M059J (cell line): ENCODE data around the gene MCC. TPM values are rescaled to one million over a fixed set of nuclear protein-coding genes. Genes with fewer than 3 reads are reported as not detected.
A peak's percentile ranks its signal among the peaks of the same experiment; 100 is the strongest.

Experiments
- DNase-seq: peaks from one replicate; pipeline ENCODE4 v3.0.0-alpha.2; 2012; ENCODE audit warnings: low read depth
- total RNA-seq: library from RNA; depleted of rRNA; stranded (reverse); fragments of >200 nt; shearing (Covaris generic); gene quantifications from 2 replicates; pipeline ENCODE4 v1.2.3, GENCODE V29; 2014

The MCC gene
- total RNA-seq, 1 experiment from 2014 or later = 4.6 TPM

- DNase-seq = no peak
These were observed 242.6 kb downstream of the MCC start for GRCh38 chr5:113245427-113246225.

- no peak for DNase-seq
These were observed 243.3 kb downstream of the MCC start for GRCh38 chr5:113244966-113245365.

- no peak for DNase-seq
These were observed 244.9 kb downstream of the MCC start for GRCh38 chr5:113243349-113243664.

- DNase-seq = no peak
These were observed 245.5 kb downstream of the MCC start for GRCh38 chr5:113242481-113243348.

- DNase-seq = no peak
These were observed 247.1 kb downstream of the MCC start for GRCh38 chr5:113240951-113241726.

- DNase-seq = no peak
These were observed 248.2 kb downstream of the MCC start for GRCh38 chr5:113240032-113240431.

GRCh38 chr5:113237893-113238292 is 250.4 kb downstream of the MCC start:
- no peak for DNase-seq

GRCh38 chr5:113236536-113237288 is 251.5 kb downstream of the MCC start:
- no peak for DNase-seq

GRCh38 chr5:113235884-113236283 is 252.4 kb downstream of the MCC start:
- DNase-seq = no peak

GRCh38 chr5:113234546-113234945 is 253.7 kb downstream of the MCC start:
- DNase-seq = no peak

GRCh38 chr5:113233606-113234005 is 254.6 kb downstream of the MCC start:
- no peak for DNase-seq

- peak; percentile 56 for DNase-seq
These were observed 255.6 kb downstream of the MCC start for GRCh38 chr5:113232667-113233066.

- no peak for DNase-seq
These were observed 256.0 kb downstream of the MCC start for GRCh38 chr5:113232221-113232620.

- no peak for DNase-seq
These were observed 256.6 kb downstream of the MCC start for GRCh38 chr5:113231653-113232000.

GRCh38 chr5:113230711-113231652 is 257.3 kb downstream of the MCC start:
- peak; percentile 79 for DNase-seq

GRCh38 chr5:113227798-113228197 is 260.5 kb downstream of the MCC start:
- no peak for DNase-seq

- peak; percentile 21 for DNase-seq
These were observed 262.0 kb downstream of the MCC start for GRCh38 chr5:113226116-113226736.

GRCh38 chr5:113225259-113225658 is 263.0 kb downstream of the MCC start:
- no peak for DNase-seq

- DNase-seq = peak; percentile 78
These were observed 263.6 kb downstream of the MCC start for GRCh38 chr5:113224605-113225065.
